Neuron (in vitro differentiated cells): ENCODE measurements around the gene DENND6B.
"Not testable (repeated sequence)": the region's sequence is repeated elsewhere in the genome, so short reads cannot be mapped to it uniquely, and the experiment has no call there.

Experiments
- H2AFZ ChIP-seq: one replicate; pipeline ENCODE4 v1.6.1; 2013; ENCODE audit warnings: low read depth, mild to moderate bottlenecking, inconsistent platforms, low read length, moderate library complexity
- H3K27me3 ChIP-seq: one replicate; pipeline ENCODE4 v1.6.1; 2013; ENCODE audit warnings: low read length; ENCODE audit not compliant: insufficient read depth
- H3K36me3 ChIP-seq: one replicate; pipeline ENCODE4 v1.6.1; 2013; ENCODE audit warnings: low read length; ENCODE audit not compliant: insufficient read depth
- H3K4me1 ChIP-seq: one replicate; pipeline ENCODE4 v1.6.1; 2013; ENCODE audit warnings: low read length; ENCODE audit not compliant: insufficient read depth
- H3K4me3 ChIP-seq: 2 replicates; pipeline ENCODE4 v1.5.1; 2013; ENCODE audit warnings: mild to moderate bottlenecking, low read length, moderate library complexity
- H3K9me3 ChIP-seq: one replicate; pipeline ENCODE4 v1.6.1; 2013; ENCODE audit warnings: low read length

Gene DENND6B, protein sequence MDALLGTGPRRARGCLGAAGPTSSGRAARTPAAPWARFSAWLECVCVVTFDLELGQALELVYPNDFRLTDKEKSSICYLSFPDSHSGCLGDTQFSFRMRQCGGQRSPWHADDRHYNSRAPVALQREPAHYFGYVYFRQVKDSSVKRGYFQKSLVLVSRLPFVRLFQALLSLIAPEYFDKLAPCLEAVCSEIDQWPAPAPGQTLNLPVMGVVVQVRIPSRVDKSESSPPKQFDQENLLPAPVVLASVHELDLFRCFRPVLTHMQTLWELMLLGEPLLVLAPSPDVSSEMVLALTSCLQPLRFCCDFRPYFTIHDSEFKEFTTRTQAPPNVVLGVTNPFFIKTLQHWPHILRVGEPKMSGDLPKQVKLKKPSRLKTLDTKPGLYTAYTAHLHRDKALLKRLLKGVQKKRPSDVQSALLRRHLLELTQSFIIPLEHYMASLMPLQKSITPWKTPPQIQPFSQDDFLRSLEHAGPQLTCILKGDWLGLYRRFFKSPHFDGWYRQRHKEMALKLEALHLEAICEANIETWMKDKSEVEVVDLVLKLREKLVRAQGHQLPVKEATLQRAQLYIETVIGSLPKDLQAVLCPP

DNA sequence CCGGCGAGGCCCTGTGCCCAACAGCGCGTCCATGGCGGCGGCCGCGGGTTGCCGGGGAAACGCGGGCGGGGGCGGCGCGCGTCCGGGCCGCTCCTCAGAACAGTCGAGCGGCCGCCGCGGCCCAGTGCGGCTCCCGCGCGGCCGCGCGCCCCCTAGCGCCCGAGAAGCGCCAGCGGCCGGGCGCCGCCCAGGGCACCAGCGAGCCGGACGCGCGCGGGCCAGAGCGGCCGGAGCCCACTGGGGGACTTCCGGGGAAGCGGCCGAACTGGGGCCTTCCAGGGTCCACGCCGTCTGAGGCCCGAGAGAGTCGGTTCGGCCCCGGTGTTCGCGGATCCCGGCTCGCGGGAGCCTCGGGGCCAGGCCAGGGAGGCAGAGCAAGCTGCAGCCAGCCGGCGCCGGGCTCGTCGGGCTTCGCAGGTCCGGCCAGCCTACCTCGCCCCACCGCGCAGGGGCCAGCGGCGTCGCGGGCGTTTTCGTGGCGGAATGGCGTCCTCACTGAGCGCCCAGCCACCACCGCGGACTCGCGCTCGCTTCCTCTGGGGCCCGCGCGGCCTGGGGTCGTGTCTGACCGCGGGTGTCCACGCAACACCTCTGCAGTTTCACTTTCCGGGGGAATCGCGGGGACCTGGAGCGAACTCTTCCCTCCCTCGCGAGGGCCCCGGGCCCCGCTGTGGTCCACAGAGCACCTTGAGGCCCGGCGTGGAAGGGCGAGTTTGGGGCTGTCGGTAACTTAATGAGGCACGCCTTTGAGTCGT lies at the start of gene DENND6B:
Gene DENND6B, minus strand, starts transcription at position 57 of the 755 bp plus-strand sequence. Its CDS starts 24 bp downstream, at position 33.
- Histone ChIP-seq H3K27me3 (no peaks in the 10 kb centered on the region), H3K9me3 (no peaks in the 10 kb centered on the region), H2AFZ (peak within 1 kb of the TSS; percentile 88), H3K4me1 (peaks cover 18% of the 10 kb centered on the region), H3K36me3 (no peaks in the 10 kb centered on the region), H3K4me3 (peak within 1 kb of the TSS; percentile 59)

GRCh38 chr22:50376085-50376651 lies 49.4 kb upstream of the DENND6B start:
- Histone ChIP-seq H3K36me3 (peaks cover 46% of the 10 kb centered on the region), H3K27me3 (no peaks in the 10 kb centered on the region), H3K9me3 (peaks cover 8% of the 10 kb centered on the region), H3K4me1 (no peaks in the 10 kb centered on the region), H2AFZ (no peak overlapping the region), H3K4me3 (no peak overlapping the region)

- Histone ChIP-seq H3K36me3 (peaks cover 37% of the 10 kb centered on the region), H3K9me3 (peaks cover 2% of the 10 kb centered on the region), H3K4me3 (no peak overlapping the region)
Observed at GRCh38 chr22:50371101-50371648, 44.4 kb upstream of the DENND6B start.

DNA sequence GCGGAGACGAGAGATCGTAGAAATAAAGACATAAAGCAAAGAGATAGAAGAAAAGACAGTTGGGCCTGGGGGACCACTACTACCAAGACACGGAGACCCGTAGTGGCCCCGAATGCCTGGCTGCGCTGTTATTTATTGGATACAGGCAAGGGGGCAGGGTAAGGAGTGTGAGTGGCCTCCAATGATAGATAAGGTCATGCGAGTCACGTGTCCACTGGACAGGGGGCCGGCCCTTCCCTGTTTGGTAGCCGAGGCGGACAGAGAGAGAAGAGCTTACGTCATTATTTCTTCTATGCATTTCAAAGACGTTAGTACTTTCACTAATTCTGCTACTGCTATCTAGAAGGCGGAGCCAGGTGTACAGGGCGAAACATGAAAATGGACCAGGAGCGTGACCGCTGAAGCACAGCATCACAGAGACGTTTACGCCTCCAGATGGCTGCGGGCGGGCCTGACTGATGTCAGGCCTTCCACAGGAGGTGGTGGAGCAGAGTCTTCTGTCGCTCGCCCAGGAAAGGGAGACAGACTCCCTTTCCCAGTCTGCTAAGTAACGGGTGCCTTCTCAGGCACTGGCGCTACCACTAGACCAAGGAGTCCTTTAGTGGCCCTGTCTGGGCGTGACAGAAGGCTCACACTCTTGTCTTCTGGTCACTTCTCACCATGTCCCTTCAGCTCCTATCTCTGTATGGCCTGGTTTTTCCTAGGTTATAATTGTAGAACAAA lies 41.1 kb upstream of the DENND6B start:
- H3K4me3 ChIP-seq = no peak overlapping the region
- no peaks in the 10 kb centered on the region for H3K27me3 ChIP-seq
- H3K4me1 ChIP-seq = no peaks in the 10 kb centered on the region
- H3K9me3 ChIP-seq = peaks cover 2% of the 10 kb centered on the region
- H3K36me3 ChIP-seq = peaks cover 16% of the 10 kb centered on the region
- no peak overlapping the region for H2AFZ ChIP-seq

More at GRCh38 chr22:50371101-50371648, 44.4 kb upstream of the DENND6B start:
- Histone ChIP-seq H3K27me3 (no peaks in the 10 kb centered on the region), H3K4me1 (no peaks in the 10 kb centered on the region), H2AFZ (no peak overlapping the region)

- H3K4me1 ChIP-seq, H3K27me3 ChIP-seq, H3K9me3 ChIP-seq, H2AFZ ChIP-seq, H3K4me3 ChIP-seq: not testable (repeated sequence)
- peaks cover 18% of the 10 kb centered on the region for H3K36me3 ChIP-seq
Observed at GRCh38 chr22:50363803-50364194, 37.0 kb upstream of the DENND6B start.

GRCh38 chr22:50363166-50363802 lies 36.5 kb upstream of the DENND6B start:
- Histone ChIP-seq H2AFZ (no peak overlapping the region), H3K9me3 (peaks cover 2% of the 10 kb centered on the region), H3K4me3 (no peak overlapping the region), H3K4me1 (no peaks in the 10 kb centered on the region), H3K36me3 (peaks cover 14% of the 10 kb centered on the region), H3K27me3 (no peaks in the 10 kb centered on the region)

DNA sequence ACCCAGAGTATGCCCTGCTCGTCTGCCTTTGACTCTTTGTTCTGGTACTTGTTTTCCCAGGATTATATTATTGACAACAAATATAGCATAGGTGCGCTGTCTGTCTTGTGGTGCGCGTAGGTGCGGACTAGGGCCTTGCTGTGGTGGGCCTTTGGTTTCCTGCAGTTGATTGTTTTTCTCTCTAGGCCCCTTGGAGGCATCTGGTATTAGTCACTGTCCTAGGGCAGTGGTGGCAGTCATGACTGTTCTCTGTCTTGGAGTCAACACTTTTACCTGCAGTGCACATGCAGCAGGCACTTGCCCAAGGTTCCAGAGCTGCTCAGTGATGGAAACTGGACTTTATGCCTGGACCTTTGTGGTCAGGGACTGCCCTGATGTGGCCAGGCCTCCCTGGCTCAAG lies 34.9 kb upstream of the DENND6B start:
- Histone ChIP-seq H3K4me3 (no peak overlapping the region), H3K4me1 (no peaks in the 10 kb centered on the region), H3K27me3 (no peaks in the 10 kb centered on the region), H2AFZ (no peak overlapping the region), H3K9me3 (peaks cover 2% of the 10 kb centered on the region), H3K36me3 (peaks cover 11% of the 10 kb centered on the region)

DNA sequence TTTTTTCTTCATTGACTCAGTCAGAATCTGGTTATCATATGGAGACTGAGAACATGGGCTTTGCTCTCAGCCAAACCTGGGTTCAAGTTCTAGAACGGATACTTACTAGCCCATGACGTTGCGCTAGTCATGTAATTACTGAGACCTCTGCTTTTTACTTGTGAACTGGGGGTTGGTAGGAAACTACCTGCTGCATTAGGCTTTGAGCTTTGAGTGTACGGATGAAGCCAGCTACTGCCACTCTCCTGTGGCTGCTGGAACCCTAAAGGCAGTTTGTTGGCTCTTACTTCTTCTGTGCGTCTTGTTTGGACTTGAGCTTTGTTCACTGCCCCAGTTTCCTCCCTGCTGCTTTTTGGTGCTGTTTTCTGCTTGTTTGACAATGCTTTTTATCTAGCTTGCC lies 34.4 kb upstream of the DENND6B start:
- peaks cover 2% of the 10 kb centered on the region for H3K9me3 ChIP-seq
- no peak overlapping the region for H3K4me3 ChIP-seq
- H3K27me3 ChIP-seq = no peaks in the 10 kb centered on the region
- H2AFZ ChIP-seq = no peak overlapping the region
- peaks cover 11% of the 10 kb centered on the region for H3K36me3 ChIP-seq
- H3K4me1 ChIP-seq = no peaks in the 10 kb centered on the region

DNA sequence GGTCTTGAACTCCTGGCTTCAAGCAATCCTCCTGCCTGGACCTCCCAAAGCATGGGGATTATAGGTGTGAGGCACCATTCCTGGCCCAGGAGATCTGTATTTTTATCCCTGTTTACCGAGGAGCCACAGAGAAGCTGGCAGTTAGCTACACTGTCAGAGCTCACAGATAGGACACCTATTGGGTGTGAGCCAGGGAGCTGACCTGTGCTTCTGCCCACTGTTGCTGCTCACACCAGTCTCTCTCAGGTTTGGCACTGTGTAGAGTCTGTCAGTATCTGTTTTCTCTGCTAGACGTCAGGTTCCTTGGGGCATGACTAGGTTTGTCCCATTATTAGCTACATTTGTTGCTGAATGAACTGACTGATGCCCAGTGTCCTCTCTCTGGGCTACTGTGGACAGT lies 33.8 kb upstream of the DENND6B start:
- Histone ChIP-seq H3K36me3 (peaks cover 11% of the 10 kb centered on the region), H2AFZ (no peak overlapping the region), H3K4me3 (no peak overlapping the region), H3K4me1 (no peaks in the 10 kb centered on the region), H3K27me3 (no peaks in the 10 kb centered on the region), H3K9me3 (peaks cover 2% of the 10 kb centered on the region)

DNA sequence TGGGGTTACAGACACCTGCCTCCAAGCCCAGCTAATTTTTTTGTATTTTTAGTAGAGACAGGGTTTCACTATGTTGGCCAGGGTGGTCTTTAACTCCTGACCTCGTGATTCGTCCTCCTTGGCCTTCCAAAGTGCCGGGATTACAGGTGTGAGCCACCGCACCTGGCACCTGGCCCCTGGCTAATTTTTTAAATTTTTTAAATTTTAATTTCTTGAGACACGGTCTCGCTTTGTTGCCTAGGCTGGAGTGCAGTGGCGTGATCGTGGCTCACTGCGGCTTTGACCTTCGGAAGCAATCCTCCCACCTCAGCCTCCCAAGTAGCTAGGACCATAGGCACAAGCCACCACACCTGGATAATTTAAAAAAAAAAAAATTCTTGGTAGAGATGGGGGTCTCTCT lies 30.9 kb upstream of the DENND6B start:
- Histone ChIP-seq H3K4me3 (no peak overlapping the region), H2AFZ (no peak overlapping the region), H3K27me3 (no peaks in the 10 kb centered on the region), H3K4me1 (no peaks in the 10 kb centered on the region), H3K36me3 (peaks cover 19% of the 10 kb centered on the region), H3K9me3 (peaks cover 2% of the 10 kb centered on the region)

- Histone ChIP-seq H3K9me3 (peaks cover 2% of the 10 kb centered on the region), H3K27me3 (no peaks in the 10 kb centered on the region), H2AFZ (no peak overlapping the region), H3K4me1 (no peaks in the 10 kb centered on the region), H3K36me3 (peaks cover 22% of the 10 kb centered on the region), H3K4me3 (no peak overlapping the region)
Observed at GRCh38 chr22:50357222-50357621, 30.4 kb upstream of the DENND6B start.

GRCh38 chr22:50356186-50356585 lies 29.4 kb upstream of the DENND6B start:
- H3K4me1 ChIP-seq = no peaks in the 10 kb centered on the region

More at GRCh38 chr22:50356186-50356585, 29.4 kb upstream of the DENND6B start:
- peaks cover 2% of the 10 kb centered on the region for H3K9me3 ChIP-seq
- H3K27me3 ChIP-seq = no peaks in the 10 kb centered on the region
- no peak overlapping the region for H3K4me3 ChIP-seq
- peaks cover 24% of the 10 kb centered on the region for H3K36me3 ChIP-seq
- H2AFZ ChIP-seq = no peak overlapping the region
